ENCODE results near the gene DOLPP1.

The DOLPP1 gene

GRCh38 chr9:129097671-129098306 lies 16.9 kb downstream of the DOLPP1 start:
- H3K4me3 ChIP-seq (ENCODE audit: severe bottlenecking), result no peak overlapping the region
- H3K9me3 ChIP-seq (ENCODE audit: severe bottlenecking), result no peaks in the 10 kb centered on the region
- H3K27me3 ChIP-seq (ENCODE audit: insufficient read depth, poor library complexity, severe bottlenecking), result no peaks in the 10 kb centered on the region
- no peaks in the 10 kb centered on the region for H3K36me3 ChIP-seq (ENCODE audit: low read depth)
- peaks cover 3% of the 10 kb centered on the region for H3K4me1 ChIP-seq (ENCODE audit: insufficient read depth, poor library complexity, severe bottlenecking)
- no peak for TF ChIP-seq CTCF (IDR thresholded peaks at IDR 0.05; ENCODE audit: poor library complexity, severe bottlenecking)
- ATAC-seq (ENCODE audit: low read depth), result no peak
- no peak for DNase-seq (ENCODE audit: low spot score)
- no peak overlapping the region for H3K27ac ChIP-seq (ENCODE audit: poor library complexity, severe bottlenecking)

GRCh38 chr9:129098328-129098727 lies 17.4 kb downstream of the DOLPP1 start:
- ATAC-seq (ENCODE audit: low read depth), result no peak
- H3K9me3 ChIP-seq (ENCODE audit: severe bottlenecking), result no peaks in the 10 kb centered on the region
- H3K4me3 ChIP-seq (ENCODE audit: severe bottlenecking), result no peak overlapping the region
- H3K27ac ChIP-seq (ENCODE audit: poor library complexity, severe bottlenecking), result no peak overlapping the region
- H3K36me3 ChIP-seq (ENCODE audit: low read depth), result no peaks in the 10 kb centered on the region
- DNase-seq (ENCODE audit: low spot score), result no peak
- H3K4me1 ChIP-seq (ENCODE audit: insufficient read depth, poor library complexity, severe bottlenecking), result peaks cover 5% of the 10 kb centered on the region
- no peak for TF ChIP-seq CTCF (IDR thresholded peaks at IDR 0.05; ENCODE audit: poor library complexity, severe bottlenecking)
- no peaks in the 10 kb centered on the region for H3K27me3 ChIP-seq (ENCODE audit: insufficient read depth, poor library complexity, severe bottlenecking)

GRCh38 chr9:129100383-129101169 lies 19.7 kb downstream of the DOLPP1 start:
- H3K4me1 ChIP-seq (ENCODE audit: insufficient read depth, poor library complexity, severe bottlenecking), result peaks cover 5% of the 10 kb centered on the region
- H3K36me3 ChIP-seq (ENCODE audit: low read depth), result no peaks in the 10 kb centered on the region
- DNase-seq (ENCODE audit: low spot score) (no peak), ATAC-seq (ENCODE audit: low read depth) (no peak)
- TF ChIP-seq CTCF (IDR thresholded peaks at IDR 0.05; ENCODE audit: poor library complexity, severe bottlenecking), result no peak
- no peaks in the 10 kb centered on the region for H3K9me3 ChIP-seq (ENCODE audit: severe bottlenecking)
- no peak overlapping the region for H3K27ac ChIP-seq (ENCODE audit: poor library complexity, severe bottlenecking)
- H3K4me3 ChIP-seq (ENCODE audit: severe bottlenecking), result no peak overlapping the region
- H3K27me3 ChIP-seq (ENCODE audit: insufficient read depth, poor library complexity, severe bottlenecking), result no peaks in the 10 kb centered on the region

- no peak for DNase-seq (ENCODE audit: low spot score)
- no peak overlapping the region for H3K4me3 ChIP-seq (ENCODE audit: severe bottlenecking)
- H3K27ac ChIP-seq (ENCODE audit: poor library complexity, severe bottlenecking), result no peak overlapping the region
- no peak for ATAC-seq (ENCODE audit: low read depth)
- H3K4me1 ChIP-seq (ENCODE audit: insufficient read depth, poor library complexity, severe bottlenecking), result peaks cover 5% of the 10 kb centered on the region
- no peaks in the 10 kb centered on the region for H3K36me3 ChIP-seq (ENCODE audit: low read depth)
- H3K27me3 ChIP-seq (ENCODE audit: insufficient read depth, poor library complexity, severe bottlenecking), result no peaks in the 10 kb centered on the region
- no peak for TF ChIP-seq CTCF (IDR thresholded peaks at IDR 0.05; ENCODE audit: poor library complexity, severe bottlenecking)
- no peaks in the 10 kb centered on the region for H3K9me3 ChIP-seq (ENCODE audit: severe bottlenecking)
Observed at GRCh38 chr9:129101279-129101678, 20.4 kb downstream of the DOLPP1 start.

GRCh38 chr9:129102095-129102525 lies 21.2 kb downstream of the DOLPP1 start:
- no peak for ATAC-seq (ENCODE audit: low read depth)
- TF ChIP-seq CTCF (IDR thresholded peaks at IDR 0.05; ENCODE audit: poor library complexity, severe bottlenecking), result no peak

More at GRCh38 chr9:129102095-129102525, 21.2 kb downstream of the DOLPP1 start:
- Histone ChIP-seq H3K36me3 (ENCODE audit: low read depth) (no peaks in the 10 kb centered on the region), H3K9me3 (ENCODE audit: severe bottlenecking) (no peaks in the 10 kb centered on the region), H3K27me3 (ENCODE audit: insufficient read depth, poor library complexity, severe bottlenecking) (no peaks in the 10 kb centered on the region), H3K4me1 (ENCODE audit: insufficient read depth, poor library complexity, severe bottlenecking) (peaks cover 5% of the 10 kb centered on the region), H3K4me3 (ENCODE audit: severe bottlenecking) (no peak overlapping the region), H3K27ac (ENCODE audit: poor library complexity, severe bottlenecking) (no peak overlapping the region)
- DNase-seq (ENCODE audit: low spot score), result no peak
